ENCODE measurements around the gene CMIP.
"Not testable (repeated sequence)": the region's sequence is repeated elsewhere in the genome, so short reads cannot be mapped to it uniquely, and the experiment has no call there.

The CMIP gene

DNA sequence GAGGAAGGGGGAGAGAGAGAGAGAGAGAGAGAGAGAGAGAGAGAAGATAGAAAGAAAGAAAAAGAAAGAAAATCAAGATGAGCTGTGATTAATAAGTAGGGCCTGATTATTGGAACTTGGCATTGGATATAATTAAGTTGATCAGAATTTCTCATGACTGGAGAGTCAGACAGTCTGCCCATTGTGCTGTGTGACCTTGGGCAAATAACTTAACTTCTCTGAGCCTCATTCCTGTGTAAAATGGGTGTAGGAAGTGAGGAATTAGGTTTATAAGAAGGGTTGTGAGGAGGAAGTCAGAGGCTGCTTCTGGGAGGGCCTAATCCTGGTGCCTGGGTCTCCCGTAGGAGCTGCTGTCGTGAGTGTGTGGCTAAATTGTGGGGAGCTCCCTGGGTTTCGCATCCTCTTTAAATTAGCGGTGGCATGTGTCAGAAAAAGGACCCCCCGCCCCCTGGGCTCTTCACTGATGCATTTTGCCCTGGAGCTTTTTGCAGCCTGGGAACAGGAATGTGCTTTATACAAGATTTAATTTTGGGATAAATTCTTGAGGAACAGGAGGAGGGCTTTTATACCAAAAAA is 76.0 kb downstream of the CMIP start:
- DNase-seq (ENCODE audit: extremely low read depth, insufficient read length) = no peak
- Histone ChIP-seq H3K27me3 (replicated peaks; ENCODE audit: control insufficient read depth, insufficient read depth, low read length) (no peaks in the 10 kb centered on the region), H3K4me3 (replicated peaks; ENCODE audit: low read depth, low read length) (no peak overlapping the region), H3K36me3 (ENCODE audit: control insufficient read depth, insufficient read depth, low read length) (no peaks in the 10 kb centered on the region)
- TF ChIP-seq CTCF (IDR thresholded peaks at IDR 0.05; ENCODE audit: insufficient read depth, low read length, poor library complexity, severe bottlenecking) = no peak

DNA sequence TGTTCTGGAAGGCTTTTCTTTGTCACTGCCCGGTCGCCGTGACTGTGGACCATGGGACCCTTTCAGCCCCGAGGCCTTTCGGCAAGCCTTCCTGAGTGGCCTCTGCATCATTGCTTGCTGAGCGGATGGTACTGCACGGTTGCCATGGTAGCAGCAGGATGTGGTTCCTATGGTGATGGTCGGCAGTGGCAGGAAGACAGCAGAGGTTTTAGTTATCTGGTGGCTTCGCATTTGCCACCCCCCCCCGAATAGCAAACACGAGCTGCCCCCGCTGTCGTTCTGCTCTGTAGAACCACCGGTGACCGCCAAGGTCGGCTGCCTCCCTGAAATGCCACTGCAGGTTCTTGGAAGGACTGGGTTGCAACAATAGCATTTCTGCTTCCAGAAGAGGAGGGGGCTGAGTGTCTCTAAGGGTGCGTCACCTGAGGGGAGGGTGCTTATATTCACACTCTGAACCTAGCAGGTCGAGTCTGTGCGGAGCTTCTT is 76.6 kb downstream of the CMIP start:
- peak; percentile 65 for DNase-seq (ENCODE audit: extremely low read depth, insufficient read length)
- TF ChIP-seq CTCF (IDR thresholded peaks at IDR 0.05; ENCODE audit: insufficient read depth, low read length, poor library complexity, severe bottlenecking) = no peak

DNA sequence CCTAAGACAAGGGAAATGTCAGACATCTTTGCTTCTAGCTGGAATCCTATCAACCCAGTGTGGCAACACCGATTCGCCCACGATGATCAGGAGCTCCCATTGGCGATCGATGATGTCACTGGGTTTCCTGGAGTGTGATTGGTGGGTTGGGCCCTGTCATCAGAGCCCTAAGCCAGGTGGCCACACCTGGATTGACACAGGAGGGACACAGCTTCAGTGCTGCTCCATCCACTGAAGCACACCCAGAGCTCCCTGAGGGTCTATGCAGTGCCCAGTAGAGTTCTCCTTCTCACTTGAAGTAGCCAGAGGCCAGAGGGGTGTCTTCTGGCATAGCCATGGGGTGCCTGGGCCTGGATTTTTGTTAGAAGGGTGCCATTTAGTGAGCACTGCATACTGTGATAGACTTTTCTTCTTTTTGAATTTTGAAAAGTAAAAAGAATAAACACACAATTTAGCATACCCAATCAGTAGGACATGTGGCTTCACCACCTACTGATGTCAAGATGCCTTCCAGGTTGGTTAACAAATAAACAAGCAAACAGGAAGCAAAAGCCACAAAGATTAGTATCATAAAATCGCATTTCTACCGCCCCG is 77.6 kb downstream of the CMIP start:
- H3K36me3 ChIP-seq (ENCODE audit: control insufficient read depth, insufficient read depth, low read length) = no peaks in the 10 kb centered on the region
- no peak for TF ChIP-seq CTCF (IDR thresholded peaks at IDR 0.05; ENCODE audit: insufficient read depth, low read length, poor library complexity, severe bottlenecking)
- H3K4me3 ChIP-seq (replicated peaks; ENCODE audit: low read depth, low read length) = no peak overlapping the region
- no peak for DNase-seq (ENCODE audit: extremely low read depth, insufficient read length)
- no peaks in the 10 kb centered on the region for H3K27me3 ChIP-seq (replicated peaks; ENCODE audit: control insufficient read depth, insufficient read depth, low read length)

More for the DNA sequence above, 76.6 kb downstream of the CMIP start:
- no peak overlapping the region for H3K4me3 ChIP-seq (replicated peaks; ENCODE audit: low read depth, low read length)
- H3K36me3 ChIP-seq (ENCODE audit: control insufficient read depth, insufficient read depth, low read length) = no peaks in the 10 kb centered on the region
- H3K27me3 ChIP-seq (replicated peaks; ENCODE audit: control insufficient read depth, insufficient read depth, low read length) = no peaks in the 10 kb centered on the region

GRCh38 chr16:81522851-81523250 is 78.2 kb downstream of the CMIP start:
- not testable (repeated sequence) for H3K36me3 ChIP-seq (ENCODE audit: control insufficient read depth, insufficient read depth, low read length); DNase-seq (ENCODE audit: extremely low read depth, insufficient read length); H3K27me3 ChIP-seq (replicated peaks; ENCODE audit: control insufficient read depth, insufficient read depth, low read length); H3K4me3 ChIP-seq (replicated peaks; ENCODE audit: low read depth, low read length)

DNA sequence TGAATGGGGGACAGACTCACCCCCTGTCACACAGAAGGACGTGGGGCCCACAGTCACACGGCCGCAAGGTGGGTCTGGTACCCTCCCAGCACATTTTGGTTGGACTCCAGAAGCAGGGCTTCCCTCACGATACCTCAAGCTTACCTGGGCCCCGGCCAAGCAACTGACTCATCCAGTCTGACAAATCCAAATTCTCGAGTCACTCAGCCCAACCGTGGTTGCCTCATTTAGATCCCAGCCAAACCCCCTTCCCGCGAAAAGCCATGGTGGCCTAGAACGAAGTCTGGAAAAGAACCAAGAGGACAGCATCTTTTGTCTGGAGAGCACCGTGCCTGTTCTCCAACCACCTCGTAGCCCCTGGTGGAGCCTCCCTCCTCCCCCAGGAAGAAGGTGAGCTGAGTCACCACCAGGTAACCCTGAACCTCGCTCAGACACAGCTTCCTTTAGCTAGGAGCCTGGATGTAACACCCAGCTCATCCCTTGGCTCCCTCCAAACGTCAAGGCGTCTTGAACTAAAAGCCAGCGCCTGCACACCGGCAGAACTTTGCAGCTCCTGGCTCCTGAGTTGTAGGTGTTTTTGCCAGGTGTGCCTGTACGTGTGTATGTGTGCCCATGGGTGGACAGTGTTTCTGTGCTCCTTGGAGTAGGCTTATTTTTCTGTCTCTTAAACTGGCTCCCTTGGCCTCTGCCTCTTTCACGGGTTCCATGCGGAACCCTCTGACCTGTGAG is 78.9 kb downstream of the CMIP start:
- no peak overlapping the region for H3K4me3 ChIP-seq (replicated peaks; ENCODE audit: low read depth, low read length)
- no peak for TF ChIP-seq CTCF (IDR thresholded peaks at IDR 0.05; ENCODE audit: insufficient read depth, low read length, poor library complexity, severe bottlenecking)
- no peaks in the 10 kb centered on the region for H3K36me3 ChIP-seq (ENCODE audit: control insufficient read depth, insufficient read depth, low read length)
- no peaks in the 10 kb centered on the region for H3K27me3 ChIP-seq (replicated peaks; ENCODE audit: control insufficient read depth, insufficient read depth, low read length)
- DNase-seq (ENCODE audit: extremely low read depth, insufficient read length) = no peak

- H3K4me3 ChIP-seq (replicated peaks; ENCODE audit: low read depth, low read length) = no peak overlapping the region
- no peak for TF ChIP-seq CTCF (IDR thresholded peaks at IDR 0.05; ENCODE audit: insufficient read depth, low read length, poor library complexity, severe bottlenecking)
- no peak for DNase-seq (ENCODE audit: extremely low read depth, insufficient read length)
- H3K27me3 ChIP-seq (replicated peaks; ENCODE audit: control insufficient read depth, insufficient read depth, low read length) = no peaks in the 10 kb centered on the region
- H3K36me3 ChIP-seq (ENCODE audit: control insufficient read depth, insufficient read depth, low read length) = no peaks in the 10 kb centered on the region
These were observed 79.8 kb downstream of the CMIP start for GRCh38 chr16:81524382-81524781.

DNA sequence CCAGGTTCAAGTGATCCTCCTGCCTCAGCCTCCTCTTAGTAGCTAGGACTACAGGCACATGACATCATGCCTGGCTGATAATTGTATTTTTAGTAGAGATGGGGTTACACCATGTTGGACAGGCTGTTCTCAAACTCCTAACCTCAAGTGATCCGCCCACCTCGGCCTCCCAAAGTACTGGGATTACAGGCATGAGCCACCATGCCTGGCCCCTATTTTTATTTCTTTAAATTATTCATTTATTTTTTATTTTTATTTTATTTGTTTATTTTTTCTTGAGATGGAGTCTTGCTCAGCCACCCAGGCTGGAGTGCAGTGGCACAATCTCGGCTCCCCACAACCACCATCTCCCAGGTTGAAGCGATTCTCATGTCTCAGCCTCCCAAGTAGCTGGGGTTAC is 80.3 kb downstream of the CMIP start:
- not testable (repeated sequence) for H3K36me3 ChIP-seq (ENCODE audit: control insufficient read depth, insufficient read depth, low read length); H3K4me3 ChIP-seq (replicated peaks; ENCODE audit: low read depth, low read length); H3K27me3 ChIP-seq (replicated peaks; ENCODE audit: control insufficient read depth, insufficient read depth, low read length); DNase-seq (ENCODE audit: extremely low read depth, insufficient read length)

Data from GM06990 (cell line).